ENCODE results near the gene LMOD3.

LMOD3 gene

DNA sequence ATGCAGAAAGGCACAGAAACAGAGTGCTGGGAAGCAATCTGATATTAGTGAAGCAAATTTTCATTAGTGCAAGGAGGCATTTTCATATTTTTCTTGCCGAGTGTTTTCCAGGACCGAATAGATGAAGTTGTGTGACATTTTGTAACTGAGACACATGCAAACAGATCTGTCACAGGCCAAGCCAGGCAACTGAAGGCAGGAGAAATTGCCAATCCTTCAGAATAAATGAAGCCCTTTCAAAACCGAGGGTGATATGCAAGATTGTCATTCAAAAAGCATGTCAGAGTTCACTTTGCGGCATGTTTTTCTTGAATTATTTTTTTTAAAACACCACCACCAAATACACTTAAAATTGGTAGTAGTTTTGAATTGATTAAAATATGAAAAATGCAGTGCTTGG is 6.2 kb downstream of the LMOD3 start:
- TF ChIP-seq SIN3A (IDR thresholded peaks at IDR 0.05; ENCODE audit: borderline replicate concordance, insufficient read depth, low read length) (no peak), POLR2AphosphoS5 (IDR thresholded peaks at IDR 0.05; ENCODE audit: low read depth, low read length) (no peak), REST (IDR thresholded peaks at IDR 0.05; ENCODE audit: insufficient read depth in 1 of 2, low read depth in 2 of 2, low read length in 2 of 2) (no peak), TAF1 (IDR thresholded peaks at IDR 0.05; ENCODE audit: borderline replicate concordance, insufficient read depth, low read length) (no peak), FOXP2 (optimal IDR thresholded peaks at IDR 0.05; ENCODE audit: borderline replicate concordance, extremely low read depth, extremely low read length, insufficient read depth) (no peak)

- TF ChIP-seq TAF1 (IDR thresholded peaks at IDR 0.05; ENCODE audit: borderline replicate concordance, insufficient read depth, low read length) (no peak), SIN3A (IDR thresholded peaks at IDR 0.05; ENCODE audit: borderline replicate concordance, insufficient read depth, low read length) (no peak), REST (IDR thresholded peaks at IDR 0.05; ENCODE audit: insufficient read depth in 1 of 2, low read depth in 2 of 2, low read length in 2 of 2) (no peak), FOXP2 (optimal IDR thresholded peaks at IDR 0.05; ENCODE audit: borderline replicate concordance, extremely low read depth, extremely low read length, insufficient read depth) (no peak), POLR2AphosphoS5 (IDR thresholded peaks at IDR 0.05; ENCODE audit: low read depth, low read length) (no peak)
These were observed 6.7 kb downstream of the LMOD3 start for GRCh38 chr3:69115731-69116130.

DNA sequence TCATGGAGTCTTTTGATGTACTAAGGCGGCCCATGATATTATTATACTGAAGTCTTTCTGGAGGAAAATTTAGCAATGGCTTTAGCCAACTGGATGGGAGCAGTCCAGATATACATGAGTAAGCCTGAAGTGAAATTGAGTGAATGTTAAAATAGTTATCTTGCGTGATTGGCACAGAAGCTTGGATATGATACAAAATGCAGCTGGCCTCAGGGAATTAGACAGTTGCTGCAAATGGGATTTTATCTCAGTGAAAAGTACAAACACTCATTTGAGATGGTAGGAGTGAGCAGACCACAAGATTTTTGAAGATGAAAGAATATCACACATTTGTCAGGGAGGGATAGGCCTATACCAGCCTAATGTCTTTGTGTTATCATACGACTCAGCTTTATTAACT is 8.9 kb downstream of the LMOD3 start:
- no peak for TF ChIP-seq TAF1 (IDR thresholded peaks at IDR 0.05; ENCODE audit: borderline replicate concordance, insufficient read depth, low read length)
- no peak for TF ChIP-seq SIN3A (IDR thresholded peaks at IDR 0.05; ENCODE audit: borderline replicate concordance, insufficient read depth, low read length)
- no peak for TF ChIP-seq REST (IDR thresholded peaks at IDR 0.05; ENCODE audit: insufficient read depth in 1 of 2, low read depth in 2 of 2, low read length in 2 of 2)
- no peak for TF ChIP-seq FOXP2 (optimal IDR thresholded peaks at IDR 0.05; ENCODE audit: borderline replicate concordance, extremely low read depth, extremely low read length, insufficient read depth)

- TF ChIP-seq REST (IDR thresholded peaks at IDR 0.05; ENCODE audit: insufficient read depth in 1 of 2, low read depth in 2 of 2, low read length in 2 of 2): no peak
- TF ChIP-seq SIN3A (IDR thresholded peaks at IDR 0.05; ENCODE audit: borderline replicate concordance, insufficient read depth, low read length): no peak
- TF ChIP-seq TAF1 (IDR thresholded peaks at IDR 0.05; ENCODE audit: borderline replicate concordance, insufficient read depth, low read length): no peak
- no peak for TF ChIP-seq POLR2AphosphoS5 (IDR thresholded peaks at IDR 0.05; ENCODE audit: low read depth, low read length)
- no peak for TF ChIP-seq FOXP2 (optimal IDR thresholded peaks at IDR 0.05; ENCODE audit: borderline replicate concordance, extremely low read depth, extremely low read length, insufficient read depth)
These were observed 11.4 kb downstream of the LMOD3 start for GRCh38 chr3:69110941-69111546.

GRCh38 chr3:69108811-69109210 is 13.6 kb downstream of the LMOD3 start:
- TF ChIP-seq REST (IDR thresholded peaks at IDR 0.05; ENCODE audit: insufficient read depth in 1 of 2, low read depth in 2 of 2, low read length in 2 of 2): no peak
- TF ChIP-seq POLR2AphosphoS5 (IDR thresholded peaks at IDR 0.05; ENCODE audit: low read depth, low read length): no peak

Measured in PFSK-1 (cell line).